Upper lobe of left lung (tissue), 4 donors: ENCODE data around the gene ALPG.

Source experiments
- EP300 ChIP-seq, 4 donors: sonication (generic); formaldehyde crosslinking; IDR thresholded peaks; one replicate each; pipeline ENCODE4 v1.5.1; 2017; ENCODE audit warnings: antibody characterized with exemption in 4 of 4, control low read depth in 2 of 4
- POLR2A ChIP-seq, 4 donors: fragments of 450-650 bp; IDR thresholded peaks; one replicate each; pipeline ENCODE4 v1.5.1; 2016 to 2017; ENCODE audit warnings: antibody characterized with exemption in 4 of 4, mild to moderate bottlenecking in 2 of 4
- POLR2AphosphoS5 ChIP-seq, 2 donors: sonication (generic); formaldehyde crosslinking; IDR thresholded peaks; one replicate each; pipeline ENCODE4 v1.5.1; 2017; ENCODE audit warnings: antibody characterized with exemption in 2 of 2
- TF ChIP-seq, protein P1 (sequence below), 6 experiments: fragments of 450-650 bp in 4 of 6; fragments of 200-600 bp in 2 of 6; sonication (generic) in 2 of 6; IDR thresholded peaks; one replicate each; pipeline ENCODE4 v1.5.1; 2016 to 2019; ENCODE audit warnings: antibody characterized with exemption in 6 of 6

DNA sequence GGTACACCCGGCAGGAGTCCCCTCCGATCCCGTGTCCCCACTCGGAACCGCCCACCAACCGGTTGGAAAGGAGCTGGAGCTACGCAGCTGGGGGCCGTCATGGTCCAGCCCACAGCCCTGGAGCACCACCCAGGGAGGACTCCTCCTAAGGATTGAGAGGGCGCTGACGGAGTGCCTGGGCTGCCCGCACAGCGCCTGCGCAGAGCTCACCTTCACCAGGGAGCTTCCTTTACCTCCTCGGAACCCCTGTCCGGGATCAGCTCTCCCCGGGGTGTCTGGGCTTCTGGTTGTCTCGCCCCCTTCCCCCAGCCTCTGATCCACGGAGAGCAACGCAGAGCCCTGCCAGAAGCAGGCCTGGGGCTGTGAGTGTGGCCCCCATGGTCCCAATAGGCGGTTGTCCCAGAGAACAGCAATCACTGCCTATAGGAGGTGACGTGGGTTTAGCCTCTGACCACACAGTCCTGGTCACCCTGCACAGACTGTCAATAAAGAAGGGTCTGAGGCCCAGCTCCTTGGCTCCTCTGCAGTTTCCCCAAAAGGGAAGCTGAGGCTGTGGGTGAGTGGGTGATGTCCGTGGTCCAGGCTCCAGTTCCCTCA lies 14.6 kb downstream of the ALPG start:
- TF ChIP-seq, protein P1, sequence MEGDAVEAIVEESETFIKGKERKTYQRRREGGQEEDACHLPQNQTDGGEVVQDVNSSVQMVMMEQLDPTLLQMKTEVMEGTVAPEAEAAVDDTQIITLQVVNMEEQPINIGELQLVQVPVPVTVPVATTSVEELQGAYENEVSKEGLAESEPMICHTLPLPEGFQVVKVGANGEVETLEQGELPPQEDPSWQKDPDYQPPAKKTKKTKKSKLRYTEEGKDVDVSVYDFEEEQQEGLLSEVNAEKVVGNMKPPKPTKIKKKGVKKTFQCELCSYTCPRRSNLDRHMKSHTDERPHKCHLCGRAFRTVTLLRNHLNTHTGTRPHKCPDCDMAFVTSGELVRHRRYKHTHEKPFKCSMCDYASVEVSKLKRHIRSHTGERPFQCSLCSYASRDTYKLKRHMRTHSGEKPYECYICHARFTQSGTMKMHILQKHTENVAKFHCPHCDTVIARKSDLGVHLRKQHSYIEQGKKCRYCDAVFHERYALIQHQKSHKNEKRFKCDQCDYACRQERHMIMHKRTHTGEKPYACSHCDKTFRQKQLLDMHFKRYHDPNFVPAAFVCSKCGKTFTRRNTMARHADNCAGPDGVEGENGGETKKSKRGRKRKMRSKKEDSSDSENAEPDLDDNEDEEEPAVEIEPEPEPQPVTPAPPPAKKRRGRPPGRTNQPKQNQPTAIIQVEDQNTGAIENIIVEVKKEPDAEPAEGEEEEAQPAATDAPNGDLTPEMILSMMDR (IDR thresholded peaks at IDR 0.05) = no peak
- TF ChIP-seq POLR2A (IDR thresholded peaks at IDR 0.05) = no peak
- TF ChIP-seq POLR2AphosphoS5 (IDR thresholded peaks at IDR 0.05) = no peak
- TF ChIP-seq EP300 (IDR thresholded peaks at IDR 0.05) = no peak
